DLD1 (cell line): Measurements from ENCODE around the gene ARID1A.
"Not testable (repeated sequence)": the region's sequence is repeated elsewhere in the genome, so short reads cannot be mapped to it uniquely, and the experiment has no call there.

Experiments
- in situ Hi-C: cut with HindIII; loops from 2 replicates; pipeline ENCODE4 v1.10.0; 2017; ENCODE audit warnings: low sequenced_read_pairs

Gene ARID1A

DNA sequence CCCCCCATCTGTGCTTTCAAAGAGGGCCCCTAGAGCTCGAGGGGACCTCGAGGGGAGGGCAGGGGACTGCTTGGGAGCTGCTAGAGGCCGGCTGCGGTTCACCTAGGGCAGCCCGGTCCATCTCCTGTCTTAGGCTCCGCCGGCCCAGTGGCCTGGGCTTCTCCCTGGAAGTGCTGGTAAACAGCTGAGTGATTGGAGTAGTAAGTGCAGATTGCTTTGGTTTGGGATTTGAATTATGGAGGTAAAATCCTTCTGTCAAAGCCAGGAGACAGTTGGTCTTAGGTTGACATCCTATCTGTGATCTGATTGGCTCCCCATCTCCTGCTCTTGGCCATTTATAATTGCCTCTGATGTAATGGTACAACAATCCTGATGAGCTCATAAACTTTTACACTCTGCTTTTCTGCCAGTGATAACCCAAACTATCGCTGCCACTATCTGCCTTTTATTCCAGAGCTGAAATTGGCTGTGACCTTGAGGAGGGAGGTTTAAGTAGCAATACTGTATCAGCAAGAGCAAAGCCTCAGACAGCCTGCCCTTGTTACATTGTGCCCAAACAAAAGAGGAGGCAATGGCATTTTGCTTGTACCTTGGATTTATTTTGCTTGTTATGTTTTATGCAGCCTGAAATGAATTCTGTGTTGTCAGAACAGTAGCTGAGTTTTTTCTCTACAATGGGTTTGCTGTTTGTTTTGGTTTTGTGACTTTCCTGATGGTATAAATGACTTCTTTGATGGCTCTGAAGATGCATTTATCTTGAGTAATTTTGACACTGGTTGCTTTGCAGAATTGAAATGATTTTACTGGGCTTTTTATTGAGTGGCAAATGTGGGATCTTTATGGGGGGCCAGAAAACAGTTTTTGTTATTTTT is 2.4 kb downstream of the ARID1A start:
- in situ Hi-C loops: no loop called here

DNA sequence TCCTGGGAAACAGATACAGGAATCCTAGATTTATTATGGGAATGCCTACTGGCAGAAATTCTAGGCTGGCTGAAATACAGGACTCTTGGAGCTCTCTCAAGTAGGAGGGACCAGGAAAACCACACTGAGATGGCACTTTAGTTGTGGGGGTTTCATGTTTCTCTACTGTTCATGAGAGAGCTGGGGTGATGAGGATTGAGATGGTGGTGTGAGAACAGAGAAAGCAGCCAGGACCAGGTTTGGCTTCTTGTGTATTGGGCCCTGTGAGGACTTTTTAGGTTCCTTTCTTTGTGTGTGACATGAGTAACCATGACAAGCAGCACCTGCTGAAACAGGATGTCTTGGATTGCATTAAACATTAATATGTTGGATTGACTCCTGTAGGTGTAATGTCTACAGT is 4.9 kb downstream of the ARID1A start:
- in situ Hi-C loops: no loop called here

DNA sequence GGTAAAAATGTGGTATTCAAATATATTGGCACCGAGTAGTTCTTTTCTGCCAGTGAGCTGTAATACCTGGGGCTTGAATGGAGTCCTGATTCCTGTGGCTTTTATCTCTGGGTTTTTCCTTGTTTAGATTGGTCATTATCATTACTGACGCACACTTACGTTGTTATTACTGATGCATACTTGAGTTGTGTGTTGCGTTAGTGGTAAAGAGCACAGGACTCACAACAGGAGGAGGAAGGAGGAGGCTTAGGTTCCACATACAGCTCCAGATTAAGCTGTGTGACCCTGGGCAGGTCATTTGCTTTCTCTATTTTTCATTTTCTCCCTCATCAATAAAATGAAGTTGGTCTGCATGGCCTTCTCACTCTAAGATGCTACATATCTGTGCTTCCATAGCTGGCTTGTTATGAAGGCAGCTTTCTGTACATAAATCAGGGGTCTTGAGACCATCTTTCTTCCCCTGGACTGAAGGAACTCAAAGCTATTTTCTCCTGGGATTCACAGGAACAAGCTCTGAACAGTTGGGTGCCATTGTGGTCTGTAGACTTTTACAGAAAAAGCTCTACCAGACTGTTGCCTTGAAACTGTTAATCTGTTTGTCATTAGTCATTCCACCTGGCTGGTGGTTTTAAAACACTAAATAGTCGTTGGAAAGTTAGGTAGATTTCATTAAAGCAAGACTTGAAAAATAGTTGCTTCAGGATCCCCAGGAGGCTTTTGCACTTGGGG is 5.6 kb downstream of the ARID1A start:
- in situ Hi-C loops: no loop called here

DNA sequence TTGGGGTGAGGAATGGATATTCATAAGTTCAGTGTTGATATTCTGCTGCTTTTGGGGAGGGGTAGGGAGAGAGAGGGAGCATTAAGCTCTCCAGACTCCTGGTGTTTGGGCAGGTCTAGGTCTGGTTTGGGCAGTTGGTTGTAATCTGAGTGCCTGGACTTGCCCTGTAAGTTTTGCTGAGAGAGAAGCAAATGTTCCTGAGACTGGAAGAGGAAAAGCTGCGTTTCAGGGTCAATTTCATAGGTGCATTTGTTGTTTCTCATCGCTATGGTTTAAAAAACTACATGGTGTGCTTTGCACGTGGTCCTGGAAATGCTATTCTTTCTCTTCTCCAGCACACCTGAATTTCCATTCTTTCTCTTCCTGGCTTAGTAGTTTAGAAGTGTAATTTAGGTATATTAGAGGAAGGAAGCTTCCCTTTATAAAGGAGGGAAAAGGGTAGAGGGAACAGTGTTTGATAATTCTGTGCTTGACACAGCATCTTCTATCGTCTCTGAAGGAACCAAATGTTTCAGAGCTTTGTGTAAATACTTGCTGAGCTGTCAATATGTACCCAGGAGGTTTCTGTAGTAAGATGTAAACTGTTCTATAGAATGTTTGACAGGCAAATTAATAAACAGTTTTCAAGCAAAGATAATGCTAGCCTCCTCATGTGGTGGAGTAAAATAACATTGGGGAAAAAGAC is 6.3 kb downstream of the ARID1A start:
- in situ Hi-C loops: no loop called here

DNA sequence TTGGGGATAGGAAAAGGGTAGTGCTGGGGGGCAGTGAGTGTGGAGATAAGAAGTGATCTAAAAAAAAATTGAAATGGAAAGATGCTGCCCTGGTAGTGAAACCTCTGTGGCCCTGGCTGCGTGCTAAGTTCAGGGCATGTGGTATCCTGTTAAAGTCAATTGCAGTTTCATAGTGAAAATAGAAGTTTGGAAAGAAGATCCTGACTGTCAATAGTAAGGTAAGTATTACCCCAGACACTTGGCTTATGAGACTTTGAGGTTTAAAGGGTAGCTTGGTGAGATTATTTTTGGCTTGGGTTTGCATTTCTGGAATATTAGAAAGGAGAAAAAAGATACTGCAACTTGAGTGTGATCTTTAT is 6.8 kb downstream of the ARID1A start:
- in situ Hi-C loops: no loop called here

DNA sequence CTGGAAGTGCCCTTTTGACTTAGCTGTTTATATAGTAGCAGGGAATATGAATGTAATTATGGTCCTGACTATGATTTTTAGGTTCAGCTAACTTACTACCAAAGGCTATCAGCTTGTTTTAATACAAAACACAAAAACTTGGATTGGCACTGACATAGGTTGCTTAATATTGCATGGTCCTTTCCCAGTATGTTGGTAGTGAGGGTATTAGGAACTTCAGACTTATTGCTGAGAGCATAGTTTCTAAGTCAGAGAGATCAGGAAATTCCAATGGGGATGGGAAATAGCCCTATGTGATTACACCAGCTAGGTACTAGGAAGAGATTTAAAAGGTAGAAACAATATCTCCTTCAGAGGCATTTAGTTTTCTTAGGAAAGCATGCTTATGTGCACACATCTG is 7.7 kb downstream of the ARID1A start:
- in situ Hi-C loops: no loop called here

DNA sequence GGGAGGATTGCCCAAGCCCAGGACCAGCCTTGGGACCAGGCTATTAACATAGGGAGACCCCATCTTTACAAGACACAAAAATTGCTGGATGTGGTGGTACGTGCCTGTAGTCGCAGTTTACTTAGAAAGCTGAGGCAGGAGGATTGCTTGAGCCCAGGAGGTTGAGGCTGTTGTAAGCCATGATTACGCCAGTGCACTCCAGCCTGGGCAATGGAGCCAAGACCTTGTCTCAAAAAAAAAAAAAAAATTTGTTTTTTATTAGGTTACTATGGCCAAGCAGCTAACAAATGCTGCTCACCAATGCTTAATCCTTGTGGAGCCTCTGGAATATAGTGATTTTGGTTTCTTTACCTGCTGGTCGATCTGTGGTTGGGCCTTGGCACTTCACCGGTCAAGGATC is 8.8 kb downstream of the ARID1A start:
- in situ Hi-C loops: no loop called here

DNA sequence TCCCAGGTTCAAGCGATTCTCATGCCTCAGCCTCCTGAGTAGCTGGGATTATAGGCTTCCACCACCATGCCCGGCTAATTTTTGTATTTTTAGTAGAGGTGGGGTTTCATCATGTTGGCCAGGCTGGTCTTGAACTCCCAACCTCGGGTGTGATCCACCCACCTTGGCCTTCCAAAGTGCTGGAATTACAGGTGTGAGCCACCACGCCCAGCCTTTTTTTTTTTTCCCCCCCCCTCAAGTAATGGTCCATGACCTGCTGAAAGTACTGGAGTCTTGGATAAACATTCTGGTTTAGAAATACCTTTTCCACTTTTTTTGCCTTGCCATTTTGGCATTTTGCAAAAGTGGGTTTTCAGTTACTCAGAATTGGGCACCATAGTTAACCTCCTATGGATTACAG is 9.4 kb downstream of the ARID1A start:
- in situ Hi-C loops: not testable (repeated sequence)

DNA sequence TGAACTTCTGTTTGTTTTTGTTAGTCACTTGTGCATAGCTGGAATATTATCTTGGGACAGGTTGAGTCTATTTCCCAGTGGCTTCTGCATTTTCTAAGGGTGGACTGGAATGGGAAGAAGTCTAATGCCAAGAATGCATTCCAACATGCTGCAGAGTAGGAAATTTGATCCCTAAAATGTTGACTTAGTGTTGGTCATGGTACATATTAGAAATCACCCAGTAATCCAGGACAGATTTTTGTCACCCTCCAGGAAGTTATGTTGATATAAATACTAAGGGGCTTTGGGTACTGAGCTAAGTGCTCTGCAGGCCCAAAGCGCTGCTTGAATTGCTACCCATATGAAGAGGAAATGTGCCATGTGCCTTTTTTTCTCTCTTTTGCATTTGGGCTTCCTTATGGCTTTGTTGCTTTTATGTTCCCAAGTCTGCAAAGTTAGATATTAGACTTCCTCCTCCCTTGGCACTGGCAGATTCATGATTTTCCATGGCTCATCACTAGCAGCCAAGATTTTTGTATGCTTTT is 10.0 kb downstream of the ARID1A start:
- in situ Hi-C loops: no loop called here

DNA sequence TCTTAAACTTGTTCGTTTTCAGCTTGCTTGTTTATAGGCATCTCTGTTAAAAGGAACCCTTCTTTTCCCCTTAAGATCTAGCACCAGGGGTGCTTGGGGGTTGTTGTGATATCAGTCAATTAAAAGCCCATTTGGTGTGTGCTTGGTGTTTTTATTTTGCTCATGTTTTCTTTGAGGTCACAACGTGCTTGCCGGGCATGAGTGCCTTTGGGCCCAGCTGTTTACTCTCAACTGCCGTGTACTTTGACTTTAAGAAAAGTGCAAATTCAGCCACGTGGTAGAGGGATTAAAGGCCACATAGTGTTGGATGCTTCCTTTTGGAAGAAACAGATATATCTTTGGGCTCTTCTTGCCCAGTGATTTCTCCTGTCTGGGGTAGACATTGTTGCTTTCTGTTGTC is 10.5 kb downstream of the ARID1A start:
- in situ Hi-C loops: no loop called here

DNA sequence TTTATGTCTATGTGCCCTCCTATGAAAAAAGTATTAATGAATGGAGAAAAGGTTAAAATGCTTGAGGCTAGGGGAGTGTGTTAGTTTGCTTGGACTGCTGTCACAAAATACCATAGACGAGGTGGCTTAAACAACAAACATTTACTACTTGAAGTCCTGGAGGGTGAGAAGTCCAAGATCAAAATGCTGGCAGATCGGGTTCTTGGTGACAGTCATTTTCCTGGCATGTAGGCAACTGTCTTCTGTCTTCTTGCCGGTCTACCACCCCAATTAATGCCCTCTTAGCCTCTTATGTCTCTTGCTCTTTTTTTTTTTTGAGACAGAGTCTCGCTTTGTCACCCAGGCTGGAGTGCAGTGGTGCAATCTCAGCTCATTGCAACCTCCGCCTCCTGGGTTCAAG is 15.0 kb downstream of the ARID1A start:
- in situ Hi-C loops: no loop called here

DNA sequence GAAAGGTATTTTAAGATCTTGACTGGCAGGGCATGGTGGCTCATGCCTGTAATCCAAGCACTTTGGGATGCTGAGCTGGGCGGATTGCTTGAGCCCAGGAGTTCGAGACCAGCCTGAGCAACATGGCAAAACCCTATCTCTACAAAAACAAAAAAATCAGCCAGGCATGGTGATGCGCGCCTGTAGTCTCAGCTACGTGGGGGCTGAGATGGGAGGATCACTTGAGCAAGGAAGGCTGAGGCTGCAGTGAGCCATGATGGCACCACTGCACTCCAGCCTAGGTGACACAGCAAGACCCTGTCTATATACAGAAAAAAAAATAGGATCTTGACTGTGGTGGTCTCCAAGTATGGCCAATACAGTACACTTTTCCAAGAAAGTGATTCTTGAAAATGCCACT is 16.0 kb downstream of the ARID1A start:
- in situ Hi-C loops: no loop called here

DNA sequence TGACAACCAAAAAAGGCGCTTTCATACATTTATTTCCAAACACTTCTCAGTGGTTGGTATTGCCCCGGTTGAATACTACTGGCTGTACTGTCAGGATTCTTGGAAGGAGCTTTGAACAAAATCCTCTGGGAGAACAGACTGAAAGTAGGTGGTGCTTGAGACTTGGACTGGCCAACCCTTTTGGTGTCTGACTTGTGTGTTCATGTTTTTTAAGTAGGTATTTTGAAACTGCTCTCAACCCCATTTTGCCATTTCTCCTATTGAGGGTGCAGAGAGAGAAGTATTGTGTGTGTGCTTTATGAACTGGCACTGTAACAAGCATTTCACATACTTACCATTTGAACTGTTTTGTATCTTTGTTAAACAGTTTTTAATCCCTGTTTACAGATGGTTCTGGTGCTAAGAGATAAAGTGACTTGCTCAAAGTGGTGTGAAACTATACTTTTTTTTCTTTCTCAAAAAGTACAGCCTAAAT is 21.2 kb downstream of the ARID1A start:
- in situ Hi-C loops: no loop called here

DNA sequence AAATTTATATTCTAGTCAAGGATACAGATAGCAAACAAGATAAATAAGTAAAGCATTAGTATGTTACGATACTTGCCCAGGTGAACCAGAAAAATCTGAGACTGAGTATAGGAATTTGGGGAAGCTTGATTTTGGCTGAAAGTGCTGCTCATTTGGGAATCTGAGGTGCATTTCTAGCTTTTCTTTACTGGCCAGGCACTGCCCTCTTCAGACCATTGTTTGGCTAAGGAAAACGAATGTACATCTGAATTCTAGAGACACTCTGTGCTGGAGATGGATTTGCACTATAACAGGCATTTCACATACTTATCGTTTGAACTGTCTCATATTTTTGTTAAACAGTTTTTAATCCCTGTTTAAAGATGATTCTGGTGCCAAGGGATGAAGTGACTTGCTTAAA is 23.4 kb downstream of the ARID1A start:
- in situ Hi-C loops: no loop called here

DNA sequence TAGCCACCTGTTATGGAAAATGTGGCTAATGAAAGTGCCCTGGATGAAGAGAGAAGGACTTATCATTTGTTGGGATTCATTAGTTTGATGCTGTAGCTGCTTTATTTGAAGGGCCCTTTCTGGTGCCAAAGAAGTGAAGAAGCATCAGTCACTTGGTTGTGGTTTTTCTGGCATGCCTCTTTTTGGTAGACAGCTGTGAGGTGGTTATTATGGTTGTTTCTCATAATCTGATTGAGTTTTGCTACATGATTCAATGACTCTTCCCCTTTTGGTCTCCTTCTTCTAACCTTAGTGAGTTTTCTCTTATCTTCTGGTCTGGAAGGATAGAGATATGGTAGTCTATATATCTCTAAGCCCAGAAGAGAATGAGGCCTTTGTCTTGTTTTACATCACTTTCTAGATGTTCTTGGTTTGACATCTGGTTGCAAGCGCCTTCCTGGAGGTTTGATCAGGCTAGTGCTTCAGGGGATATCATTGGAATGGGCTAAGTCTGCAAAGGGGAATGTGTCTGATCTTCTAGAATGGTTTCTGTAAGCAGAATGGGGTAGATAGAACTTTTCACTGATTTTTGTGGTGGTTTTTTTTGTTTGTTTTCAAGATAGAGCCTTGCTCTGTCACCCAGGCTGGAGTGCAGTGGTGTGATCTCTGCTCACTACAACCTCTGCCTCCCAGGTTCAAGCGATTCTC is 26.0 kb downstream of the ARID1A start:
- in situ Hi-C loops: no loop called here

DNA sequence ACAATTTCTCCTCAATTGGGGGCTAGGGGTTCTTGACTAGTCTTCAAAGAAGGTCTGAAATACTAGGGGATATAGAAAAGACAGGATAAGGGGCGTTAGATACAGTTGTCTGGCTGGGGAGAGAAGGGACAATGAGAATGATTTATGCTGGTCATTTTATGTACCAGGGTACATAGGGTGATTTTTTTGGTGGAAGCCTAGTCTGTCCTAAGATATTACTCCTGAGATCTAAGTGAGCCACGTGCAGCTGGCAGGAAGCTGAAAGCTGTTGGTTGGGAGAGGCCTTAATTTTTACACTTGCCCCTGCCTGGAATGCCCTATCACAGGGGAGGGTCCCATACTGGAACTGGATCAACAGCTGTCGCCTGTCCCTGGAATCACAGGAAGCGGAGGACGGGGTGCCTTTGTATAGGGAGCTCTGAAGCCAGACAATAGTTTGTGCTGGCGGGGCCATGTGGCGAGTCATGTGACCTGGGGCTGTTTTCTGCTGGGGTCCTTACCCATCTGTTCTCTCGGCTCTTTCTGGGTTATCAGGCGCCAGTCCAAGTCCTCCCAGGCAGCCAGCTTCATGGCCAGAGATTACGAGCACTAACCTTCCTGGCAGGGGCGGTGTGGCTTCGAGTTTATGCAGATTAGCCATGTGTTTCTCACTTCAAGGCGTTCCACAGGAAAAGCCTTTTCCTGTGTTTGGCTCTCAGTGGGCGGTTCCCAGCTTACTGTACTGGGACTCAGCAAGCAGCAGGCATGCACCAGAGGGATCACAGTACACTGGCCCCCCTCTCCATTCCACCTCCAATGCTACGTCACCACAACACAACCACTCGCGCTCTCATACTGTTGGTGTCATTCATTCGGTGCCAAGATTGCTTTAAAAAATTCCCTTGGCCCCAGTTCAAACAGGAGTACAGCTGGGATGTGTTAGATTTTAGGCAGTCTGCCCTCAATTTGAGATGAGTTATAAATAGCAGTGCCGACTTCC is 27.5 kb downstream of the ARID1A start:
- in situ Hi-C loops: no loop called here

DNA sequence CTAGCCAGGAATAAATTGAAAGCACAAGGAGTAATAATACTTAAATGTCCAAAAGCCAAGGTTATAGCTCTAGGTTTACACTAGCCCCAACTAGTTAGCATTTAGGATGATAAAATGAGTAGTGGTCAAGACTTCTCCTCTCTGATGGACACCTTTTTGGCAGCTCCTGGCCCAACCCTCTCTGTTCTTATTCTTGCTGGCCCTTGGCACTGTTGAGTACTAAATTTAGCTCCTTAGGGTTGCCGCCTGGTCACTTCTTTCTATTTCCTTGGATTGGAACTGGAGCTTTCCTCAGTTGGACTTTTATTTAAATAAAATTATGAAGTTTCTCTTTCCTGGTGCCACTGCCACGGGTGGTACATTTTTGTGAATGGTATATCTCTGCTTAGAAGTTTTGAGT is 28.3 kb downstream of the ARID1A start:
- in situ Hi-C loops: no loop called here

DNA sequence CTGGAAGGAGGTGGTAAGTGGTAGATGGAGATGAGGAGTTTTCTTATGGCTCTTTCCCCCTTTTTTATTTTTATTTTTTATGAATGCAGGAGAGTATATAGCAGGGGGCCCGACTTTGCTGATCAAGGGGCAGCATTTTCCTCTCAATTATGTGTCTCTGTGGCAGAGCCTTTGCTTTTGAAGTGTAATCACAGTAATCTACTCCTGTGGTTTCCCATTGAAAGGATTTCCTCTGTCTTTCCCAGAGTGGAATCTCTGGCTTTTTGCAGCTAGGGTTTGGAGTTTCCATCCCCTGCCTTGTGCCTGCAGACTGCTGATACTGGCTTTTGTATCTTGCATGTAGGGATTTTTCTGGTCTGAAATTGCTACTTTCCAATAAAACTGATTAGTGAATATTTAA is 29.1 kb downstream of the ARID1A start:
- in situ Hi-C loops: no loop called here

DNA sequence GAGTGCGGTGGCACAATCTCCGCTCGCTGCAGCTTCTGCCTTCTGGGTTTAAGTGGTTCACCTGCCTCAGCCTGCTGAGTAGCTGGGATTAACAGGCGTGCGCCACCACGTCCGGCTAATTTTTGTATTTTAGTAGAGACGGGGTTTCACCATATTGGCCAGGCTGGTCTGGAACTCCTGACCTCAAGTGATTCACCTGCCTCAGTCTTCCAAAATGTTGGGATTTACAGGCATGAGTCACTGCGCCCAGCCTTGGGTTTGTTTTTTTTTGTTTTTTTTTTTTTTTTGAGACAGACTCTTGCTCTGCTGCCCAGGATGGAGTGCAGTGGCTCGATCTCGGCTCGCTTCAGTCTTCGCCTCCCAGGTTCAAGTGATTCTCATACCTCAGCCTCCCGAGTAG is 30.1 kb downstream of the ARID1A start:
- in situ Hi-C loops: not testable (repeated sequence)

DNA sequence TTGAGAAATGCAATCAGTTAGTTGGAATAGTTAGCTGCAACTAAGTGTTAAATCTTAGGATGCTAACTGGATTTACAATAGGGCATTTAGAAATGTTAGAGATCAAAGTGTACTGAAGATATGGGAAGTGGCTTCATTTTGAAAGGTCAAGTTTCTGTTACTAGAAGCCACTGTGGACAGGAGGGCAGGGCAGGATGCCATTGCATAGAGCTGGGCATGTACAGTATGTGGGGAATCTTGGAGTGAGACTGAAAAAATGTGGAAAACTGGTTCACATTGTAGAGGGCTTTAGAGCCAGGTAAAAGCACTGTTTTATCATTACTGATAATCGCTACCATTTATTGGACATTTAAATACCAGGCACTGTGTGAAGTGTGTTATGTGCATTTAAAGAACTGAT is 31.0 kb downstream of the ARID1A start:
- in situ Hi-C loops: no loop called here
